ENCODE data around the gene SINHCAF.
"Not testable (repeated sequence)": the region's sequence is repeated elsewhere in the genome, so short reads cannot be mapped to it uniquely, and the experiment has no call there.

SINHCAF gene

DNA sequence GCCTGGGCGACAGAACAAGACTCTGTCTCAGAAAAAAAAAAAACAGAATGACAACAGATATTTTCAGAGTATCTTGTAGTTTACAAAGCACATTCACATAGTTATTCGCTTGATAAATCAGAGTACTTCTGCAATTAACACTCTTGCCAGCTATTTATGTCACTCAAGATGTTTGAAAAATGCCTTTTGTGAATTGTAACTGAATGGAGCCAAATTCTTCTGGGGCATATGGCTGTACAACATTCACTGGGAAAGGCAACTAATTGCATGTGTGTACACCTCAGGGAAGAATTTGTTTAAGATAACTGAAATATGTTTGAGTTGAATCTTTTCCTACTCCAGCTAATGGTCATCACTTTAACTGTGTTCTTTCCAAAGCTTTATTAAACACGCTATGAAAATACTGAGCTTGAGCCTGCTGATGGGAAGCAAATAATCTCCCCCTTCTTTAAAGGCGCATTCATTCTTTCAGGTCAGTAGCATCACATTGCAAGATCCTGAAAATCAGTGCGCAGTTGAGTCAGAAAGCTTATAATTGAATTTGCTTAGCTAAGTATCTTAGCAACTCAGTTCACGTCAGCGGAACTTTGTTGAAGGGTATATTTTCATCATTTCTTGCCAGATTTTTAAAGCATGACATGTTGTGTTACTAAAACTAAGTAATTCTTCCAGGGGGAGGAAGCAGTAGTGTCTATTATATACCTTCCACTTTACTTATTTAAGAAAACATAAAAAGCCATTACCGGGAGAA is 66.6 kb downstream of the SINHCAF start:
- Histone ChIP-seq H3K79me2 (ENCODE audit: low read length) (no peaks in the 10 kb centered on the region), H3K4me1 (ENCODE audit: low read length) (peaks cover 9% of the 10 kb centered on the region), H4K20me1 (ENCODE audit: insufficient read depth, low read length) (no peaks in the 10 kb centered on the region), H3K4me3 (ENCODE audit: low read length) (no peak overlapping the region), H3K27me3 (ENCODE audit: low read depth, low read length) (no peaks in the 10 kb centered on the region), H3K9ac (ENCODE audit: low read length) (no peak overlapping the region), H3K27ac (ENCODE audit: low read length) (no peak overlapping the region), H2AFZ (ENCODE audit: low read depth, low read length) (no peak overlapping the region), H3K4me2 (ENCODE audit: low read length) (no peak overlapping the region), H3K9me3 (ENCODE audit: insufficient read depth, low read length) (no peaks in the 10 kb centered on the region), H3K36me3 (replicated peaks; ENCODE audit: low read depth, low read length) (no peaks in the 10 kb centered on the region)
- TF ChIP-seq, protein P1, sequence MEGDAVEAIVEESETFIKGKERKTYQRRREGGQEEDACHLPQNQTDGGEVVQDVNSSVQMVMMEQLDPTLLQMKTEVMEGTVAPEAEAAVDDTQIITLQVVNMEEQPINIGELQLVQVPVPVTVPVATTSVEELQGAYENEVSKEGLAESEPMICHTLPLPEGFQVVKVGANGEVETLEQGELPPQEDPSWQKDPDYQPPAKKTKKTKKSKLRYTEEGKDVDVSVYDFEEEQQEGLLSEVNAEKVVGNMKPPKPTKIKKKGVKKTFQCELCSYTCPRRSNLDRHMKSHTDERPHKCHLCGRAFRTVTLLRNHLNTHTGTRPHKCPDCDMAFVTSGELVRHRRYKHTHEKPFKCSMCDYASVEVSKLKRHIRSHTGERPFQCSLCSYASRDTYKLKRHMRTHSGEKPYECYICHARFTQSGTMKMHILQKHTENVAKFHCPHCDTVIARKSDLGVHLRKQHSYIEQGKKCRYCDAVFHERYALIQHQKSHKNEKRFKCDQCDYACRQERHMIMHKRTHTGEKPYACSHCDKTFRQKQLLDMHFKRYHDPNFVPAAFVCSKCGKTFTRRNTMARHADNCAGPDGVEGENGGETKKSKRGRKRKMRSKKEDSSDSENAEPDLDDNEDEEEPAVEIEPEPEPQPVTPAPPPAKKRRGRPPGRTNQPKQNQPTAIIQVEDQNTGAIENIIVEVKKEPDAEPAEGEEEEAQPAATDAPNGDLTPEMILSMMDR (IDR thresholded peaks at IDR 0.05; ENCODE audit: low read depth, low read length): no peak

- no peak overlapping the region for H3K9ac ChIP-seq (ENCODE audit: low read length)
- peaks cover 5% of the 10 kb centered on the region; the same call in 1 of the 2 replicates for H3K4me1 ChIP-seq (ENCODE audit: low read length)
- no peak overlapping the region for H2AFZ ChIP-seq (ENCODE audit: low read depth, low read length)
- TF ChIP-seq, protein P1 (IDR thresholded peaks at IDR 0.05; ENCODE audit: low read depth, low read length): no peak
- no peak for TF ChIP-seq EZH2phosphoT487 (IDR thresholded peaks at IDR 0.05; ENCODE audit: low read depth)
- 0 out of 2 replicates have a peak, but pooled peaks cover 3% of the 10 kb centered on the region for H3K27me3 ChIP-seq (ENCODE audit: low read depth, low read length)
- no peaks in the 10 kb centered on the region for H3K9me3 ChIP-seq (ENCODE audit: insufficient read depth, low read length)
- H3K4me3 ChIP-seq (ENCODE audit: low read length): no peak overlapping the region
- H3K27ac ChIP-seq (ENCODE audit: low read length): no peak overlapping the region
- no peaks in the 10 kb centered on the region for H3K36me3 ChIP-seq (replicated peaks; ENCODE audit: low read depth, low read length)
- no peak overlapping the region for H3K4me2 ChIP-seq (ENCODE audit: low read length)
- H3K79me2 ChIP-seq (ENCODE audit: low read length): no peaks in the 10 kb centered on the region
- no peaks in the 10 kb centered on the region for H4K20me1 ChIP-seq (ENCODE audit: insufficient read depth, low read length)
Measured at GRCh38 chr12:31257784-31258183, 68.2 kb downstream of the SINHCAF start.

DNA sequence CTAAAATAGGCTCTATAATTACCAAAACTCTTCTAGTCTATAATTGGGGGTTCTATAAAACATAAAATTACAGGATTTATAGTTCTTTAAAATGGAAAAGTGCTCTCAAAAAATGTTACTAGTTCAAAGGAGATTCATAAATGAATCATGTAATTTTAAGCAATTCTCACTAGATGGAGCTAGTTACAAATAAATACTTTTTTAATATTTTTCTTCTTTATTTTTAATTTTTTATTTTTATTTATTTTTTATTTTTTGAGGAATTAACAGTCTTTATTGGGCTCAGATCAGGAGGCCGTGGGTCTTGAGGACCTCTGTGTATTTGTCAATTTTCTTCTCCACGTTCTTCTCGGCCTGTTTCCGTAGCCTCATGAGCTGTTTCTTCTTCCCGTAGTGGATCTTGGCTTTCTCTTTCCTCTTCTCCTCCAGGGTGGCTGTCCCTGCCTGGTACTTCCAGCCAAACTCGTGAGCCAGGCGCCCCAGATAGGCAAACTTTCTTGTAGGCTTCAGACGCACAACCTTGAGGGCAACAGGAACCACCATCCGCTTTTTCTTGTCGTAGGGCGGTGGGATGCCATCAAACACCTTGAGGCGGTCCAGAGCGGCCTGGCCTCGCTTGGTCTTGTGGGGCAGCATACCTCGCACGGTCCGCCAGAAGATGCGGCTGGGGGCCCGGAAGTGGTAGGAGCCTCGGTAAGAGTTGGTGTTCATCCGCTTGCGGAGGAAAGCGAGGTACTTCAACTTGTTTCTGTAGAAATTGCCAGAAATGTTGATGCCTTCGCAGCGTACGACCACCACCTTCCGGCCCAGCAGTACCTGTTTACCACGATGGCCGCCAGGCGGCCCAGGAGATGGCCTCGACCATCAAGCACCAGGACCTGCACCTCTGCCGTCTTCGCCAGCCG is 74.0 kb downstream of the SINHCAF start:
- H3K4me2 ChIP-seq (ENCODE audit: low read length); H3K4me1 ChIP-seq (ENCODE audit: low read length); H3K9ac ChIP-seq (ENCODE audit: low read length); H3K36me3 ChIP-seq (replicated peaks; ENCODE audit: low read depth, low read length); H2AFZ ChIP-seq (ENCODE audit: low read depth, low read length); H3K4me3 ChIP-seq (ENCODE audit: low read length); H3K9me3 ChIP-seq (ENCODE audit: insufficient read depth, low read length); H3K27me3 ChIP-seq (ENCODE audit: low read depth, low read length); H4K20me1 ChIP-seq (ENCODE audit: insufficient read depth, low read length); H3K27ac ChIP-seq (ENCODE audit: low read length); H3K79me2 ChIP-seq (ENCODE audit: low read length): not testable (repeated sequence)

- Histone ChIP-seq H3K4me3 (ENCODE audit: low read length) (no peak overlapping the region), H3K4me2 (ENCODE audit: low read length) (no peak overlapping the region), H3K9me3 (ENCODE audit: insufficient read depth, low read length) (no peaks in the 10 kb centered on the region)
Measured at GRCh38 chr12:31250179-31250578, 75.8 kb downstream of the SINHCAF start.

More at GRCh38 chr12:31250179-31250578, 75.8 kb downstream of the SINHCAF start:
- H3K27ac ChIP-seq (ENCODE audit: low read length): no peak overlapping the region
- no peak overlapping the region for H3K9ac ChIP-seq (ENCODE audit: low read length)
- H3K4me1 ChIP-seq (ENCODE audit: low read length): peaks cover 5% of the 10 kb centered on the region; the same call in 1 of the 2 replicates
- H3K79me2 ChIP-seq (ENCODE audit: low read length): no peaks in the 10 kb centered on the region
- H4K20me1 ChIP-seq (ENCODE audit: insufficient read depth, low read length): no peaks in the 10 kb centered on the region
- H2AFZ ChIP-seq (ENCODE audit: low read depth, low read length): no peak overlapping the region
- H3K27me3 ChIP-seq (ENCODE audit: low read depth, low read length): 0 out of 2 replicates have a peak, but pooled peaks cover 3% of the 10 kb centered on the region
- TF ChIP-seq, protein P1 (IDR thresholded peaks at IDR 0.05; ENCODE audit: low read depth, low read length): no peak
- TF ChIP-seq EZH2phosphoT487 (IDR thresholded peaks at IDR 0.05; ENCODE audit: low read depth): no peak
- no peaks in the 10 kb centered on the region for H3K36me3 ChIP-seq (replicated peaks; ENCODE audit: low read depth, low read length)

All from OCI-LY3 (cell line).